ENCODE data around the gene ADAM33.

ADAM33 gene

DNA sequence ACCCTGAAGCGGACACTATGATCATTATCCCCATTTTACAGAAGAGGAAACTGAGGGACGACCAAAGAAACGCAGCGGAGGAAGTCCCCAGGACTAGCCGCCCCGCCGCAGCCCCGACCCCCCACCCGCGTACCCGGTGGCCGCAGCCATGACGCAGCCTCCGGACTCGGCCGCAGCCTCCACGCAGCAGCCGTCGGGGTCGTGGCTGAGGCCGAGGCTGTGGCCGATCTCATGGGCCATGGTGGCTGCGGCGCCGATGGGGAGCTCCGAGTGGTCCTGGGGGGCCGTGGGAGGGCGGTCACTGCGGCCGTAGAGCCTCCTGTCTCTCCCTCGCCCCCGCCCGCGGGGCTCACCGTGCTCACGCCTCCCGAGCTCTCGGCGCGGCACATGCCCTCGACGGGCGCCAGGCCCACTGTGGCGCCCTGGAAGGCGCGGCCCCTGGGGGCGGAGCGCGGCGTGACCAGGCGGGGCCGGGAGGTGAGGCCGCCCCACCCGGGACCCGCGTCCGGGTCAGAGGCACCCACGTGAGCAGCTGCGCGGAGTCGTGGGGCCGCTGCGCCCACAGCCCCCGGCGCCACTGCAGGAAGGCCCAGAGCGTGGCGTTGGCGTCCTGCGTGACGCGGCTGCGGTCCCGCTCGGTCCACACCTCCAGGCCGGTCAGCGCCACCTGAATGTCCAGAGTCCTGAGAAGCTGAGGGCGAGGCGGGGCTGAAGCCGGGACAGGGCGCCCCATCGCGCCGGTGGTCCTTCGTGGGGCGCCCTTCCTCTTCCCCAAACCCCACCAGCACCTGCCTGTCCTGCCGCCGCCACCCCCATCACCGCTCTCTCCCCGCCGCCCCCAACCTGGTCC, 8.4 kb downstream of the ADAM33 start:
- no peak overlapping the region for H3K4me3 ChIP-seq (ENCODE audit: low read depth, low read length)
- DNase-seq (ENCODE audit: low read depth) = no peak

GRCh38 chr20:3672547-3673171, 9.2 kb downstream of the ADAM33 start:
- no peak for DNase-seq (ENCODE audit: low read depth)
- no peak overlapping the region for H3K4me3 ChIP-seq (ENCODE audit: low read depth, low read length)

DNA sequence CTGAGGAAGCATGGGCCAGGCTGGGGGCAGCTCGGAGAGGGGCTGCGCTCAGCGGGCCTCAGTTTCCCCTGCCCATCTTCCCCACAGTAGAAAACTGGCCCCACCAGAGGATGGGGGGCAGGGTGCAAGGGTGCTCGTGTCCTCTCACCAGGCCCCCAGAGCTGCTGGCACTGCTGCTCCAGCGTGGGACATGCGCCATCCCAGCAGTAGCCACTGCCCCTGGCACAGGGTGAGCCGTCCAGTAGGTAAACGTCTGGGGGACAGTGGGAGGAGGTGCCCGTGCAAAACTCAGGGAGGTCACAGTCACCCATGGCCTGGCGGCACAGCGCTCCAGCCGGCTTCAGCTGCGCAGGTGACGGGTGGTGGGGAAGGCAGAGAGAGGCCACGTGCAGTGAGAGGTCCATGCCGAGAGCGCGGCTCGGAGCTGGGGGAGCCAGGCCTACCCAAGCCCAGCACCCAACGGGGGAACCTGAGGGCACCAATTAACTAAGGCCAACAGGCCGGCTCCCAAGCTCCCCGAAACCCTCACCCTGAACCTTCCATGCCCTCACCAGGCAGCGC, 9.7 kb downstream of the ADAM33 start:
- no peak for DNase-seq (ENCODE audit: low read depth)
- no peak overlapping the region for H3K4me3 ChIP-seq (ENCODE audit: low read depth, low read length)

GRCh38 chr20:3670945-3671344, 10.9 kb downstream of the ADAM33 start:
- no peak for DNase-seq (ENCODE audit: low read depth)
- no peak overlapping the region for H3K4me3 ChIP-seq (ENCODE audit: low read depth, low read length)

- no peak for DNase-seq (ENCODE audit: low read depth)
- H3K4me3 ChIP-seq (ENCODE audit: low read depth, low read length) = no peak overlapping the region
Measured at GRCh38 chr20:3670511-3670910, 11.3 kb downstream of the ADAM33 start.

- H3K4me3 ChIP-seq (ENCODE audit: low read depth, low read length) = no peak overlapping the region
- DNase-seq (ENCODE audit: low read depth) = no peak
Measured at GRCh38 chr20:3669710-3670367, 12.0 kb downstream of the ADAM33 start.

DNA sequence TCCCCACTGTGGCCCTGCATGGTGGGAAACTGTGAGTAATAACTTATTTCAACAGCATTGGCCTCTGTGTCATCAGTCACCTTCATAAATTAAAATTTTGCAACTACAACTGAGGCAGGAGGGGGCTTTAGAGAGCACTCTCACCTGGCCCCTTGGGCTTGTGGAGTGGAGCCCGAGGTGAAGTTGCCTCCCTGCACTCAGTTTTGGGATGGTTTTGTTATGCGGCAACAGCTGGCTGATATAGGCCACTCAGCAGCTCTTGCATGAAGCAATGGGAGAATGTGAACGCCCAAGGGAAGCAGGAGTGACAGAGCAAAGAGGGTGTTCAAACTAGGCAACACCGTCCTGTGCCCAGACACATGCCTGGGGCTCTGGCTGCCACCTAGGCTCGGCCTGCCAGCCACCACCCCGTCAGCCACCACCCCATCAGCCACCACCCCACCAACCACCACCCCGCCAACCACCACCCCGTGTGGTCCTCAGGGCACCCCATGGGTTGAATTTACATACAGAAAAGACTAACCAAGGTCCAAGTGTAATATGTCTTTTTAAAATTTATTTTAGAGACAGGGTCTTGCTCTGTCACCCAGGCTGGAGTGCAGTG, 14.3 kb downstream of the ADAM33 start:
- H3K4me3 ChIP-seq (ENCODE audit: low read depth, low read length) = no peak overlapping the region
- DNase-seq (ENCODE audit: low read depth) = no peak

DNA sequence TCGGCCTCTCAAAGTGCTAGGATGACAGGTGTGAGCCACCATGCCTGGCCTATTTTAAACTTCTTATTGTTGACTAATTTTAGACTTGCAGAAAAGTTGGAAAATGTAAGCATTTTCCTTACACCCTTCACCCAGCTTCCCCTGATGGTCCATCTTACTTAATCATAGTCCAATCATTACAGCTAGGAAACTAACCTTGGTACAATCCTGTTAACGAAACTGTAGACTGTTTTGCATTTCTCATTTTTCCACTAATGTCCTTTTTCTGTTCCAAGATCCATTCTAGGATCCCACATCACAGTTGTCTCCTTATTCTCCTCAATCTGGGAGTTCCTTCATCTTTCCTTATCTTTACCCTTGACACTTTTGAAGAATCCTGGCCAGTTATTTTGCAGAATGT, 18.0 kb downstream of the ADAM33 start:
- DNase-seq (ENCODE audit: low read depth) = no peak

GRCh38 chr20:3663031-3663701, 18.6 kb downstream of the ADAM33 start, which contains the start of gene GFRA4:
Gene GFRA4 (minus strand): TSS chr20:3663399. CDS start chr20:3663399, 0 bp downstream.
- no peak within 1 kb of the TSS for H3K4me3 ChIP-seq (ENCODE audit: low read depth, low read length)
- DNase-seq (ENCODE audit: low read depth) = no peak

More for the DNA sequence above, 18.0 kb downstream of the ADAM33 start:
- H3K4me3 ChIP-seq (ENCODE audit: low read depth, low read length) = no peak overlapping the region

GRCh38 chr20:3661814-3662665, 19.8 kb downstream of the ADAM33 start:
- DNase-seq (ENCODE audit: low read depth) = no peak

DNA sequence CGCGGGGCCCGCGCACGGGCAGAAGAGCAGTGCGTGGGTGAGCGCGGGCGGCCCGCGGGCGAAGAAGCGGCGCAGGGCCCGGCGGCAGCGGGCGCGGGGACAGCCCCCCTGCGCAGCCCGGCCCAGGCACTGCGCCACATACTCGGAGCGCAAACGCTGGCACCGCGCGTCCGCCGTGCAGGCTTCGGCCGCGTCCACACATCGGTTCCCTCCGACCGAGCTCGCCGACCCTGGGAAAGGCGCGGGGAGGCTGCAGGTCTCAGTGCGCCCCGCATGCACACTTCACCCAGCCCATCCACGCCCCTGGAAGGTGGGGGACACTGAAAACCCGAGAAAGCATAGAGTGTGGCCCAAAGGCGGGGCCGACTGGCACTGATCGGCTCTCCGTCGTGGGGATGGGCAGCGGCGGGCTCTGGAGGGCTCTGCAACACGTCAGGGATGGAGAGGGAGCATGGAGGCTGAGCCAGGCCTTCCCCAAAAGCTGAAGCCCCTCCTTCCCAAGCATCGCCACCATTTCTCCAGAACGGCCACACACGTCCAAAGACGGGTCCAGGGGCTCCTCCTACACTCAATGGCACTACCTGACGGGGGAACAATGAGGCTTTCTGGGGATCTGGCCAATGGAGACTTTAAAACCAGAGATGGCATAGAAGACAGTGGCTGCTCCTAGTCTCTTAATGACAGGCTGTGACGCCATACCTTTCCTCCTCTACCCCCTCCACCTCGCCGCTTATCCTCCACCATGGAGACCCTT, 20.6 kb downstream of the ADAM33 start:
- no peak overlapping the region for H3K4me3 ChIP-seq (ENCODE audit: low read depth, low read length)
- DNase-seq (ENCODE audit: low read depth) = no peak

More at GRCh38 chr20:3661814-3662665, 19.8 kb downstream of the ADAM33 start:
- no peak overlapping the region for H3K4me3 ChIP-seq (ENCODE audit: low read depth, low read length)

DNA sequence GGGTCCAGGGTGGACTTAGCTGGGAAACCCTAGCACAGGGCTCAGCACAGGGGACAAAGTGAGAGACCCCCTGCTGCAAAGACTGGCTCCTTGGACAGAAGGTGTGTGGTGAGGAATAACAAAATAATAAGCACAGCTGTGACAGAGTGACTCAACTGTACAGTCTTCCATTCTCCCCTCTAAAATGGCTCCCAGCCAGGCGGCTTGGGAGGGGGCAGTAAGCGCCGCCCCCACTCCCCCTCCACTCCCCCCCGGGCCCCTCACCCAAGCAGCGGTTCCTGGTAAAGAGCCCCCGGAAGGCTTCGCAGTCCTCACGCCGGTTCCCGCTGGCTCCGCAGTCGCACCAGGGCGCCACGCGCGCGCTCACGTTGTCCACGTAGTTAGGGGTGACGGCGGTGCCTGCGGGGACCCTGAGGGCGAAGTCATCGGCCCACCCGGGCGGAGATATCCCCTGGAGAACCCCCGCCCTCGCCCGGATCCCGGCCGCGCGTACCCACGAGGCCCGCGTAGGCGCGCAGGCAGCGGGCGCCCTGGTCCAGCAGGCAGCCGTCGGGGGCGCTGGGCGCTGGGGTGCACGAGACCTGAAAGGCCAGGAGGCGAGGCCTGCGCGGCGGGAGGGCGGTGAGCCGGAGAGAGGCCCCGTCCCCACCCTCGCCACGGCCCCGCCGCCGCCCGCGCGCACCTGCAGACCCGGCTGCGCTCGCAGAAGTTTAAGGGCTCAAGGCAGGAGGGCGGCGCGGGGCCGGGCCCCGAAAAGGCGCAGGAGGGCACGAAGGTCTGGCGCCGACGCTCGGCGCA, 21.3 kb downstream of the ADAM33 start:
- H3K4me3 ChIP-seq (ENCODE audit: low read depth, low read length) = no peak overlapping the region

GRCh38 chr20:3659492-3660261, 22.1 kb downstream of the ADAM33 start:
- no peak overlapping the region for H3K4me3 ChIP-seq (ENCODE audit: low read depth, low read length)
- DNase-seq (ENCODE audit: low read depth) = no peak

More for the DNA sequence above, 21.3 kb downstream of the ADAM33 start:
- DNase-seq (ENCODE audit: low read depth) = no peak

DNA sequence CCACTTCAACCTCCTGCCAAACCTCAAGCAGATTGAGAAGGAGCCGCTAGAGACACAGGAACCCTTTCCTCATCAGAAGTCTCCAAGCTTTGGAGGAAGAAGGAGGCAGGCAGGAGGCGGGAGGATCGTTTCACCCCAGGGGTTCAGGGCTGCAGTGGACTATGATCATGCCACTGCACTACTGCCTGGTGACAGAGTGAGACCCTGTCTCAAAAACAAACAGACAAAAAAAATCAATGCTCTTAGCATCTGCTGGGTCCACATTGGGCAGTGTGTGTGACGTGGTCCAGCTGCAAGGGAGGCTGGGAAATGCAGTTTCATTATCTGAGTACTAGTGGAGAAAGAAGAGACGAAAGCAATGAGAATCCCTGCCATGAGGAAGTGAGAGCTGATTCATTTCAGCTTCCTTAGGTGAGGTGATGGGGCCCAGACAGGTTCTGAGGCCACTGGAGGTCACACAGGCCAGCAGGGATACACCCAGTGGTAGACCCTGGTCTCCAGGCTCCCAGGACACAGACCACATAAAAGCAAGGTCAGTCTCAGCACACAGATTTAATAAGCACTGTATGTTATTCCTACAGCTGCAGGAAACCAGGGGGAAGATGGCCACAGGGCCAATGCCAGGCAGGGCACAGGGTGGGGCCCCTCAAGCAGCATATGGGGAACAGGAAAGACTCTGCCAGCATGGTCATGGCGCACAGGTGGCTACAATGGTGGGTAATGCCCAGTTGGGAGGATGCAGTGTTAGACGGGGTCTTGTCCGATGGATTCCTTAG, 22.9 kb downstream of the ADAM33 start:
- H3K4me3 ChIP-seq (ENCODE audit: low read depth, low read length) = no peak overlapping the region
- DNase-seq (ENCODE audit: low read depth) = no peak

DNA sequence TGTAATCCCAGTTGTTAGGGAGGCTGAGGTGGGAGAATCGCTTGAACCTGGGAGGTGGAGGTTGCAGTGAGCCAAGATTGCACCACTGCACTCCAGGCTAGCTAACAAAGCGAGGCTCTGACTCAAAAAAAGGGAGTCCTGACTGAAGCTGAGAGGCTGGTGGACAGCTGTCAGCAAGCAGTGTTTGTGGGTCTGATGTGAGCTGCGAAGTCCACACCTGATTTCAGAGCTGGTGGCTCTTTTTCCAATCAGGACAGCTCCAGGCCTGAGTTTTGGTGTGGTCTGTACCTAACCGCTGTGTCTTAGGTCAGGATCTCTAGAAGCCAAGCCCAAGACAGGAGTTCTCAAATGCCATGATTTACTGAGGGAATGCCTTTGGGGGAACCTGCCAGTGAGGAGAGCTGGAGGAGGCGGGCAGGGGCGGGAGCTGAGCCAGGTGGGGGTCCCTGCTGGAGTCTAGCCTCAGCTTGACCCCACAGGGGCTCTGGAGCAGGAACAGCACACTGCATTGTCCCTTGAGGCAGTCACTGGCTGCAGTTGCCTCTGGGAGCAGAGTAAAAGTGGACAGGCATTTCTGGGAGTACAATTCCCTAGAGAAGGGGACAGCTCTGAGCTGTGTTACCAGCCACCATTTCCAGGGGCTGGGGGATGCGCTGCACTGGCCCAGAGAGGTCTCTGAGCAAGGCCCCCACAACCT, 23.6 kb downstream of the ADAM33 start:
- no peak overlapping the region for H3K4me3 ChIP-seq (ENCODE audit: low read depth, low read length)
- no peak for DNase-seq (ENCODE audit: low read depth)
